Measurements from ENCODE around the gene PTPN2.

The PTPN2 gene

DNA sequence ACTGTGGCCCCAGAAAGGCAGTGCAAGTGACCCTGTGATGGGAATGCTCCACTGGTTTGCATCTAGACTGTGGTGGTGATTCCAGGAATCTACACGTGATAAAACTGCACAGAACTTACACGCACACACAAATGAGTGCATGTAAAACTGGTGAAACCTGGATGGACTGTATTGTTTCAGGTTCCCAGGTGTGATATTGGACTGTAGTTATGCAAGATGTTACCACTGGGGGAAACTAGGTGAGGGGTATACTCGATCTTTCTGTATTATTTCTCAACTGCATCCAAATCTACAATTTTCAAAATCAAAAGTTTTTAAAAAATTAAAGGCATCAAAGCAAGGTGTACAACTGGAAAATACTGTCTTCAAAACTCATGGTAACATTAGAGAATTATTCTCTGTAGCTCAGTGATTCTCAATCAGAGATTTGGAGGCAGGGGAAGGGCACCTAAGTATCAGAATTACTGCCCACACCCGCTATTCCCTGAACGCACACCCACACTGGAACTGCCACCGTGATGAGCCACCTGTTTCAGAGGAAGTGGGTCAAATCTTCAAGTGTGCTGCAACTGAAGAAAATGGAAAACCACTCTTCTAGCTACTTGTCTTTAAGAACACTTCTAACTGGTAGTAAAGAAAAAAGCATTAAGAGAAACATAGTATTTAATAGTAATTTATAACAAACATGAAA is 26.7 kb downstream of the PTPN2 start (continued):
- TF ChIP-seq ZNF155 (tag by site-specific recombination; IDR thresholded peaks at IDR 0.05) = no peak
- no peak for TF ChIP-seq ZNF791 (tag by site-specific recombination; IDR thresholded peaks at IDR 0.05)
- TF ChIP-seq, protein P1, sequence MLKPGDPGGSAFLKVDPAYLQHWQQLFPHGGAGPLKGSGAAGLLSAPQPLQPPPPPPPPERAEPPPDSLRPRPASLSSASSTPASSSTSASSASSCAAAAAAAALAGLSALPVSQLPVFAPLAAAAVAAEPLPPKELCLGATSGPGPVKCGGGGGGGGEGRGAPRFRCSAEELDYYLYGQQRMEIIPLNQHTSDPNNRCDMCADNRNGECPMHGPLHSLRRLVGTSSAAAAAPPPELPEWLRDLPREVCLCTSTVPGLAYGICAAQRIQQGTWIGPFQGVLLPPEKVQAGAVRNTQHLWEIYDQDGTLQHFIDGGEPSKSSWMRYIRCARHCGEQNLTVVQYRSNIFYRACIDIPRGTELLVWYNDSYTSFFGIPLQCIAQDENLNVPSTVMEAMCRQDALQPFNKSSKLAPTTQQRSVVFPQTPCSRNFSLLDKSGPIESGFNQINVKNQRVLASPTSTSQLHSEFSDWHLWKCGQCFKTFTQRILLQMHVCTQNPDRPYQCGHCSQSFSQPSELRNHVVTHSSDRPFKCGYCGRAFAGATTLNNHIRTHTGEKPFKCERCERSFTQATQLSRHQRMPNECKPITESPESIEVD (tag by site-specific recombination; IDR thresholded peaks at IDR 0.05) = no peak
- TF ChIP-seq ZSCAN23 (tag by site-specific recombination; IDR thresholded peaks at IDR 0.05) = no peak
- no peak for TF ChIP-seq KLF7 (tag by site-specific recombination; IDR thresholded peaks at IDR 0.05; ENCODE audit: borderline replicate concordance)

DNA sequence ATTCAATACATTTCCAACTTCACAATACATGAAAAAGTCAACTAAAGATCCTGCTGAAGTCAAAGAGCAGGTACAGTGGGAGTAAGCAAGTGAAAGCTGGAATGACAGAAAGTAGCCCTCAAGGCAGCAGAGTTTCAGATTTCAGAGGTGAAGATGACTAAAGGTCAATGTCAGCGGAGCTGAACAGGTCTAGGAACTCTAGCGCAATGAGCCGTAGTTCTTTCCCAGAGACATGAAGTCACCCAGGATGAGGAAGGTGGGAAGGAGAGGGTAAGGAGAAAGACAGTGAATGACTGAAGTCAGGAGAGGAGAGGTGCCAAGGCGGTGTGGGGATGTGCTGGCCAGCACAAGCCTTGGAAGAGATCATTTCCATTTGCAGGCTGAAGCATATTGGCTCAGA is 28.1 kb downstream of the PTPN2 start:
- Histone ChIP-seq H3K4me3 (ENCODE audit: low read depth, low read length) (no peak overlapping the region), H3K36me3 (ENCODE audit: control insufficient read depth in 2 of 2, insufficient read depth in 1 of 2, low read length in 2 of 2) (no peaks in the 10 kb centered on the region; a peak in 1 of 3 replicates), H3K9me3 (ENCODE audit: control insufficient read depth, insufficient read depth, low read depth, low read length) (no peaks in the 10 kb centered on the region), H3K4me1 (ENCODE audit: control insufficient read depth, insufficient read depth, low read length) (peaks cover 9% of the 10 kb centered on the region), H3K27ac (ENCODE audit: extremely low read depth, low read depth, low read length) (no peak overlapping the region)
- ChIA-PET CTCF (interaction anchor here (0.7 kb wide), 2 partner anchors 9 to 78 kb away, joined by 3 to 4 read pairs; no protein-coding TSS in a partner anchor), POLR2A (interaction anchor here (1.5 kb wide), 1 partner anchor 28 kb away, joined by 9 read pairs; the partner anchor contains the start of gene PTPN2)
- TF ChIP-seq IKZF3 (tag by site-specific recombination; IDR thresholded peaks at IDR 0.05) (no peak), ZNF48 (tag by site-specific recombination; IDR thresholded peaks at IDR 0.05) (no peak), ZNF184 (tag by site-specific recombination; IDR thresholded peaks at IDR 0.05) (no peak), RBAK (tag by site-specific recombination; IDR thresholded peaks at IDR 0.05) (no peak), ZNF561 (tag by site-specific recombination; IDR thresholded peaks at IDR 0.05; ENCODE audit: borderline replicate concordance) (no peak), KLF10 (tag by site-specific recombination; IDR thresholded peaks at IDR 0.05) (no peak), ZXDB (tag by site-specific recombination; IDR thresholded peaks at IDR 0.05) (no peak), SCRT2 (tag by site-specific recombination; IDR thresholded peaks at IDR 0.05) (no peak), ZNF76 (tag by site-specific recombination; IDR thresholded peaks at IDR 0.05; ENCODE audit: borderline replicate concordance, low read depth) (no peak), ZNF555 (tag by site-specific recombination; conservative IDR thresholded peaks at IDR 0.05) (no peak)
- TF ChIP-seq, protein P2, sequence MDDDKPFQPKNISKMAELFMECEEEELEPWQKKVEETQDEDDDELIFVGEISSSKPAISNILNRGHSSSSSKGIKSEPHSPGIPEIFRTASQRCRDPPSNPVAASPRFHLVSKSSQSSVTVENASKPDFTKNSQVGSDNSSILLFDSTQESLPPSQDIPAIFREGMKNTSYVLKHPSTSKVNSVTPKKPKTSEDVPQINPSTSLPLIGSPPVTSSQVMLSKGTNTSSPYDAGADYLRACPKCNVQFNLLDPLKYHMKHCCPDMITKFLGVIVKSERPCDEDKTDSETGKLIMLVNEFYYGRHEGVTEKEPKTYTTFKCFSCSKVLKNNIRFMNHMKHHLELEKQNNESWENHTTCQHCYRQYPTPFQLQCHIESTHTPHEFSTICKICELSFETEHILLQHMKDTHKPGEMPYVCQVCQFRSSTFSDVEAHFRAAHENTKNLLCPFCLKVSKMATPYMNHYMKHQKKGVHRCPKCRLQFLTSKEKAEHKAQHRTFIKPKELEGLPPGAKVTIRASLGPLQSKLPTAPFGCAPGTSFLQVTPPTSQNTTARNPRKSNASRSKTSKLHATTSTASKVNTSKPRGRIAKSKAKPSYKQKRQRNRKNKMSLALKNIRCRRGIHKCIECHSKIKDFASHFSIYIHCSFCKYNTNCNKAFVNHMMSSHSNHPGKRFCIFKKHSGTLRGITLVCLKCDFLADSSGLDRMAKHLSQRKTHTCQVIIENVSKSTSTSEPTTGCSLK (tag by site-specific recombination; IDR thresholded peaks at IDR 0.05) = no peak

DNA sequence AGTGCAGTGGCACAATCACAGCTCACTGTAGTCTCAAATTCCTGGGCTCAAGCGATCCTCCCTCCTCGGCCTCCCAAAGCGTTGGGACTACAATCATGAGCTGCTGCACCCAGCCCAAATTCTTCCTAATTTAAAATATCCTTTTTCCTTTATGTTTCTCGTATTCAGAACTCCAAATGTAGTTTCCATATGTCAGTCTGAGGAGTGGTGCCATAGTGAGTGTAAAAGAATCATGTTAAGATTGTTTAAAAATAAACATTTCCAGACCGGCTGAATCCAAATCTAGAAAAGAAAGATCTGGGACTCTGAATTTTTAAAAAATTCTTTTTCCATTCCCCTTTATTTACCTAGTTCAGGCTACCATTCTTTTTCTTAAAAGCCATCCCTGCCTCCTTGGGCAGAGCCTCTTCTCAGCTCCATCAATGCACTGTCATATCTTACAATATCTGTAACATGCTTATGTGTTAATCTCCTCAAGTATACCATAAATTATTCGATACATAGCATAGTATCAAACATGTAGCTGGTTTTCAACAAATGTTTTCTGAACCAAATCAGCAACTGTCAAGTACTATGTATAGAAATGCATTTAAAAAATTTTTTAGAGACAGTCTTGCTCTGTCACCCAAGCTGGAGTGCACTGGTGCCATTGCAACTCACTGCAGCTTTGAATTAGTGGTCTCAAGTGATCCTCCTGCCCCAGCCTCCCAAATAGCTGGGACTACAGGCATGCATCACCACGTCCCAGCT is 31.3 kb downstream of the PTPN2 start:
- no peaks in the 10 kb centered on the region for H3K9me3 ChIP-seq (ENCODE audit: control insufficient read depth, insufficient read depth, low read depth, low read length)
- H3K27ac ChIP-seq (ENCODE audit: extremely low read depth, low read depth, low read length) = no peak overlapping the region
- POLR2A ChIA-PET = interaction anchor here (1.2 kb wide), 1 partner anchor 31 kb away, joined by 15 read pairs; the partner anchor contains the start of gene PTPN2
- H3K36me3 ChIP-seq (ENCODE audit: control insufficient read depth in 2 of 2, insufficient read depth in 1 of 2, low read length in 2 of 2) = no peaks in the 10 kb centered on the region; a peak in 1 of 3 replicates
- no peak for TF ChIP-seq BCL11B (tag by site-specific recombination; IDR thresholded peaks at IDR 0.05; ENCODE audit: low read depth)
- H3K4me1 ChIP-seq (ENCODE audit: control insufficient read depth, insufficient read depth, low read length) = peaks cover 4% of the 10 kb centered on the region; the same call in 1 of the 2 replicates
- no peak overlapping the region for H3K4me3 ChIP-seq (ENCODE audit: low read depth, low read length)
- CTCF ChIA-PET = interaction anchor here (0.6 kb wide), 1 partner anchor 33 kb away, joined by 3 read pairs; no protein-coding TSS in a partner anchor
